Spinal cord (tissue), 10 donors: ENCODE results near the gene RGS7. TPM values are rescaled to one million over a fixed set of nuclear protein-coding genes. Genes with fewer than 3 reads are reported as not detected.
"Not testable (repeated sequence)": the region's sequence is repeated elsewhere in the genome, so short reads cannot be mapped to it uniquely, and the experiment has no call there.

Experiments
- DNase-seq, 6 donors: peaks; one replicate each; pipeline versions ENCODE4 v3.0.0 to v3.0.0-alpha.2; 2013 to 2015; ENCODE audit warnings: low spot score in 6 of 6, low read depth in 4 of 6
- H3K27ac ChIP-seq: one replicate; pipeline ENCODE4 v1.5.1; 2013; ENCODE audit warnings: low read depth, low read length, control low read depth
- H3K27me3 ChIP-seq: one replicate; pipeline ENCODE4 v1.6.1; 2013; ENCODE audit warnings: low read length; ENCODE audit not compliant: control insufficient read depth, insufficient read depth
- H3K36me3 ChIP-seq: one replicate; pipeline ENCODE4 v1.6.1; 2013; ENCODE audit warnings: low read length; ENCODE audit not compliant: control insufficient read depth, insufficient read depth
- H3K4me1 ChIP-seq: one replicate; pipeline ENCODE4 v1.6.1; 2013; ENCODE audit warnings: low read length; ENCODE audit not compliant: control insufficient read depth, insufficient read depth
- H3K4me3 ChIP-seq: one replicate; pipeline ENCODE4 v1.5.1; 2013; ENCODE audit warnings: low read depth, low read length, control low read depth
- H3K9me3 ChIP-seq: one replicate; pipeline ENCODE4 v1.6.1; 2013; ENCODE audit warnings: low read length; ENCODE audit not compliant: control insufficient read depth, insufficient read depth
- WGBS: methylation state at CpG from one replicate; pipeline ENCODE4 v1.1.5; 2013; ENCODE audit warnings: missing lambda C conversion rate; ENCODE audit not compliant: insufficient coverage; 5-methylcytosine and 5-hydroxymethylcytosine counted together
- polyA plus RNA-seq, 2 donors: library from polyadenylated mRNA; unstranded; fragments of 120-200 nt; gene quantifications; one replicate each; pipeline ENCODE4 v1.2.1, GENCODE V29; 2013; ENCODE audit not compliant: insufficient read length in 2 of 2
- total RNA-seq, 2 donors: library from RNA; depleted of rRNA in 1 of 2; stranded (reverse); fragments of 120-200 nt in 1 of 2; fragments of >200 nt in 1 of 2; gene quantifications; one replicate each; pipeline versions ENCODE4 v1.2.3 to v1.2.4, GENCODE V29; 2013 to 2014
- donor health status: healthy.

The RGS7 gene
- total and polyA plus RNA-seq, 4 donors = 9.5 to 44.1 (median 31.3) TPM

- H3K4me3 ChIP-seq, H3K4me1 ChIP-seq, H3K27ac ChIP-seq, H3K27me3 ChIP-seq, H3K9me3 ChIP-seq, DNase-seq, H3K36me3 ChIP-seq: not testable (repeated sequence)
- WGBS = 97% methylated on average over 23 of the region's 42 CpGs
These were observed 594.5 kb downstream of the RGS7 start for GRCh38 chr1:240762471-240762987.

- DNase-seq, H3K27me3 ChIP-seq, H3K36me3 ChIP-seq, H3K27ac ChIP-seq, H3K9me3 ChIP-seq, H3K4me1 ChIP-seq, H3K4me3 ChIP-seq: not testable (repeated sequence)
- WGBS = 81% methylated on average over 5 of the region's 6 CpGs
These were observed 598.2 kb downstream of the RGS7 start for GRCh38 chr1:240758777-240759176.

GRCh38 chr1:240758296-240758695 is 598.7 kb downstream of the RGS7 start:
- Histone ChIP-seq H3K36me3 (no peaks in the 10 kb centered on the region), H3K4me1 (no peaks in the 10 kb centered on the region), H3K27ac (no peak overlapping the region), H3K4me3 (no peak overlapping the region), H3K27me3 (no peaks in the 10 kb centered on the region), H3K9me3 (no peaks in the 10 kb centered on the region)
- no peak for DNase-seq
- 80% methylated on average over 1 of the region's 1 CpG for WGBS

- no peak overlapping the region for H3K27ac ChIP-seq
- no peak for DNase-seq
- no peaks in the 10 kb centered on the region for H3K4me1 ChIP-seq
- H3K36me3 ChIP-seq = no peaks in the 10 kb centered on the region
- no peaks in the 10 kb centered on the region for H3K27me3 ChIP-seq
- H3K9me3 ChIP-seq = no peaks in the 10 kb centered on the region
- H3K4me3 ChIP-seq = no peak overlapping the region
These were observed 609.1 kb downstream of the RGS7 start for GRCh38 chr1:240747907-240748306.

GRCh38 chr1:240743705-240744104 is 613.3 kb downstream of the RGS7 start:
- 0% methylated on average over 1 of the region's 2 CpGs for WGBS
- H3K27ac ChIP-seq = no peak overlapping the region

GRCh38 chr1:240739754-240740153 is 617.3 kb downstream of the RGS7 start:
- no peaks in the 10 kb centered on the region for H3K27me3 ChIP-seq
- DNase-seq = no peak
- no peaks in the 10 kb centered on the region for H3K36me3 ChIP-seq
- whole genome bisulfite sequencing = 89% methylated on average over 1 of the region's 1 CpG
- no peak overlapping the region for H3K4me3 ChIP-seq
- H3K9me3 ChIP-seq = no peaks in the 10 kb centered on the region
- H3K27ac ChIP-seq = no peak overlapping the region
- no peaks in the 10 kb centered on the region for H3K4me1 ChIP-seq

More at GRCh38 chr1:240743705-240744104, 613.3 kb downstream of the RGS7 start:
- H3K9me3 ChIP-seq = no peaks in the 10 kb centered on the region
- no peaks in the 10 kb centered on the region for H3K4me1 ChIP-seq
- no peaks in the 10 kb centered on the region for H3K27me3 ChIP-seq
- DNase-seq = peak in 2 of 6 donors; percentile 12 to 34
- no peaks in the 10 kb centered on the region for H3K36me3 ChIP-seq
- no peak overlapping the region for H3K4me3 ChIP-seq

GRCh38 chr1:240739139-240739538 is 617.9 kb downstream of the RGS7 start:
- Histone ChIP-seq H3K4me1 (no peaks in the 10 kb centered on the region), H3K36me3 (no peaks in the 10 kb centered on the region), H3K27ac (no peak overlapping the region), H3K27me3 (no peaks in the 10 kb centered on the region), H3K9me3 (no peaks in the 10 kb centered on the region), H3K4me3 (no peak overlapping the region)
- no peak for DNase-seq

- H3K27ac ChIP-seq = no peak overlapping the region
- 92% methylated on average over 2 of the region's 6 CpGs for WGBS
- no peaks in the 10 kb centered on the region for H3K4me1 ChIP-seq
- H3K27me3 ChIP-seq = no peaks in the 10 kb centered on the region
- H3K36me3 ChIP-seq = no peaks in the 10 kb centered on the region
- H3K4me3 ChIP-seq = no peak overlapping the region
- DNase-seq = no peak
- no peaks in the 10 kb centered on the region for H3K9me3 ChIP-seq
These were observed 619.2 kb downstream of the RGS7 start for GRCh38 chr1:240737766-240738265.

GRCh38 chr1:240737298-240737697 is 619.7 kb downstream of the RGS7 start:
- no peaks in the 10 kb centered on the region for H3K9me3 ChIP-seq
- no peak overlapping the region for H3K4me3 ChIP-seq
- H3K4me1 ChIP-seq = no peaks in the 10 kb centered on the region
- DNase-seq = no peak
- no peaks in the 10 kb centered on the region for H3K36me3 ChIP-seq
- H3K27me3 ChIP-seq = no peaks in the 10 kb centered on the region
- no peak overlapping the region for H3K27ac ChIP-seq
- no CpG with 5 or more reads among the region's 4 CpGs for WGBS

- H3K27me3 ChIP-seq, H3K9me3 ChIP-seq, H3K4me1 ChIP-seq, H3K36me3 ChIP-seq, DNase-seq, H3K4me3 ChIP-seq, H3K27ac ChIP-seq: not testable (repeated sequence)
- WGBS = no CpG with 5 or more reads among the region's 3 CpGs
These were observed 622.3 kb downstream of the RGS7 start for GRCh38 chr1:240734705-240735104.
